Testis (tissue), 3 donors: ENCODE data around the gene TNFRSF6B. TPM values are rescaled to one million over a fixed set of nuclear protein-coding genes. Genes with fewer than 3 reads are reported as not detected.

Source experiments
- DNase-seq: peaks from one replicate; pipeline ENCODE4 v3.0.0-alpha.2; 2019
- H3K27ac ChIP-seq, 2 donors: fragments of 200-600 bp; sonication (generic); one replicate each; pipeline ENCODE4 v1.5.1; 2019
- H3K27me3 ChIP-seq: fragments of 200-600 bp; sonication (generic); one replicate; pipeline ENCODE4 v1.5.1; 2019
- H3K36me3 ChIP-seq: fragments of 200-600 bp; sonication (generic); one replicate; pipeline ENCODE4 v1.5.1; 2017; ENCODE audit warnings: low read depth; ENCODE audit errors: missing control alignments
- H3K4me1 ChIP-seq: fragments of 200-600 bp; sonication (generic); one replicate; pipeline ENCODE4 v1.5.1; 2019
- H3K4me3 ChIP-seq, 2 donors: fragments of 200-600 bp; sonication (generic); one replicate each; pipeline ENCODE4 v1.5.1; 2017 to 2019
- H3K9me3 ChIP-seq: fragments of 200-600 bp; sonication (generic); one replicate; pipeline ENCODE4 v1.5.1; 2017
- CTCF ChIP-seq, 3 experiments: fragments of 450-650 bp in 2 of 3; fragments of 200-600 bp in 1 of 3; sonication (generic) in 1 of 3; IDR thresholded peaks; one replicate each; pipeline ENCODE4 v1.5.1; 2016 to 2019; ENCODE audit warnings: antibody characterized with exemption in 3 of 3, mild to moderate bottlenecking in 2 of 3, moderate library complexity in 1 of 3
- POLR2A ChIP-seq: fragments of 450-650 bp; IDR thresholded peaks from one replicate; pipeline ENCODE4 v1.6.1; 2017; ENCODE audit warnings: antibody characterized with exemption, mild to moderate bottlenecking, moderate library complexity
- WGBS, 2 donors: methylation state at CpG; one replicate each; pipeline ENCODE4 v1.1.5; 2018; 5-methylcytosine and 5-hydroxymethylcytosine counted together
- intact Hi-C: fragments of 100-400 bp; cut with DNase I; formaldehyde crosslinking; loops from one replicate; pipeline ENCODE4 v1.15.1; 2023; ENCODE audit warnings: low total_unique reads
- polyA plus RNA-seq: library from polyadenylated mRNA; stranded (reverse); fragments of 350-450 nt; fragmentation: Illumina TruSeq; extraction: RNeasy Lipid Tissue Mini Kit (QIAGEN cat#74804); gene quantifications from one replicate; pipeline ENCODE4 v1.2.3, GENCODE V29; 2014; ENCODE audit warnings: low read depth, low replicate concordance; ENCODE audit not compliant: insufficient read depth
- total RNA-seq, 2 donors: library from RNA; depleted of rRNA; stranded (reverse); fragments of >200 nt; gene quantifications; one replicate each; pipeline ENCODE4 v1.2.3, GENCODE V29; 2016

Gene TNFRSF6B
- total and polyA plus RNA-seq, 3 donors from 2014 or later = 3.0 to 30.5 (median 26.2) TPM

GRCh38 chr20:63731410-63731809, 35.0 kb downstream of the TNFRSF6B start:
- H3K27me3 ChIP-seq = no peaks in the 10 kb centered on the region
- H3K4me1 ChIP-seq = peaks cover 12% of the 10 kb centered on the region
- intact Hi-C loops = no loop called here
- H3K36me3 ChIP-seq = no peaks in the 10 kb centered on the region
- no peak overlapping the region for H3K4me3 ChIP-seq
- 56 to 67% methylated on average over 5 of the region's 5 CpGs for WGBS, 2 donors
- DNase-seq = no peak
- no peak overlapping the region for H3K27ac ChIP-seq
- no peaks in the 10 kb centered on the region for H3K9me3 ChIP-seq
- TF ChIP-seq CTCF (IDR thresholded peaks at IDR 0.05) (no peak), POLR2A (no peak)

DNA sequence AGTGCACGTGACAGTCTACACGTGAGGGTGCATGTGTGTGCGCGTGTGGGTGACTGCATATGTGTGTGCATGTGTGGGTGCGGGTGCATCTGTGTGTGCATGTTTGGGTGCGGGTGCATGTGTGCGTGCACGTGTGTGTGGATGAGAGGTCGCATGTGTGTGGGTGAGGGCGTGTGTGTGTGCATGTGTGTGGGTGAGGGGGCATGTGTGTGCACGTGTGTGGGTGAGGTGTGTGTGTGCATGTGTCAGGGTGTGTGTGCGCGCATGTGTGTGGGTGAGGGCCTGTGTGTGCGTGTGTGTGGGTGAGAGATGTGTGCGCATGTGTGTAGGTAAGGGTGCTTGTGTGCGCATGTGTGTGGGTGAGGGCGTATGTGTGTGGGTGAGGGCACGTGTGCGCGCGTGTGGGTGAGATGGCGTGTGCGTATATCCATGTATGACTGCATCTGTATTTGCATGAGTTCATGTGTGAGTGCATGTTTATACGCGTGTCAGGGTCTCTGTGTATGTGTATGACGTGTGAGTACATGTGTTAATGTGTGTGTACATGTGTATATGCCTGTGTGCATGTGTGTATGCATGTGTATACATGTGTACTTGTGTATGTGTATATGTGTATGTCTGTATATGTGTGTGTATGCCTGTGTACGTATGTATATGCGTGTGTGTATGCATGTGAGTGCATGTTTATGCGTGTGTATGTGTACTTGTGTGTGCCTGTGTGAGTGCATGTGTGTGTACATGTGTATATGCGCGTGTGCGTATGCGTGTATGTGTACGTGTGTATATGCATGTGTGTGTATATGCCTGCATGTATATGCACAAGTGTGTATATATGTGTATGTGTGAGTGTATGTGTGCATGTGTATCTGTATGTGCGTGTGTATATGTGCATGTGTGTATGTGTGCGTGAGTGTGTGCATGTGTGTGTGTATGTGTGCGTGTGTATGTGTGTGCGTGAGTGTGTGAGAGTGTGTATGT, 36.0 kb downstream of the TNFRSF6B start:
- 74 to 80% methylated on average over 38 of the region's 38 CpGs for WGBS, 2 donors
- H3K36me3 ChIP-seq = no peaks in the 10 kb centered on the region
- H3K4me1 ChIP-seq = peaks cover 12% of the 10 kb centered on the region
- no peaks in the 10 kb centered on the region for H3K9me3 ChIP-seq
- no peaks in the 10 kb centered on the region for H3K27me3 ChIP-seq
- H3K4me3 ChIP-seq = no peak overlapping the region
- no peak overlapping the region for H3K27ac ChIP-seq
- intact Hi-C loops = no loop called here
- TF ChIP-seq CTCF (IDR thresholded peaks at IDR 0.05) = no peak
- no peak for TF ChIP-seq POLR2A
- no peak for DNase-seq

- intact Hi-C loops = no loop called here
- Histone ChIP-seq H3K27me3 (no peaks in the 10 kb centered on the region), H3K9me3 (no peaks in the 10 kb centered on the region), H3K36me3 (no peaks in the 10 kb centered on the region), H3K4me3 (no peak overlapping the region), H3K4me1 (peaks cover 11% of the 10 kb centered on the region), H3K27ac (no peak overlapping the region)
- 78 to 92% methylated on average over 1 to 13 of the region's 13 CpGs for WGBS, 2 donors
- no peak for DNase-seq
- TF ChIP-seq CTCF (IDR thresholded peaks at IDR 0.05) (no peak), POLR2A (no peak)
These were observed 36.7 kb downstream of the TNFRSF6B start for GRCh38 chr20:63733117-63733516.

- WGBS, 2 donors = 90 to 93% methylated on average over 11 to 18 of the region's 18 CpGs
- Histone ChIP-seq H3K4me1 (peaks cover 10% of the 10 kb centered on the region), H3K27ac (no peak overlapping the region), H3K27me3 (no peaks in the 10 kb centered on the region), H3K36me3 (no peaks in the 10 kb centered on the region), H3K9me3 (no peaks in the 10 kb centered on the region), H3K4me3 (no peak overlapping the region)
- no peak for DNase-seq
- intact Hi-C loops = no loop called here
- TF ChIP-seq CTCF (IDR thresholded peaks at IDR 0.05) (no peak), POLR2A (no peak)
These were observed 37.2 kb downstream of the TNFRSF6B start for GRCh38 chr20:63733579-63734081.
